Smooth muscle cell of the brain vasculature (primary cell): ENCODE data around the gene EBF3.
"Not testable (repeated sequence)": the region's sequence is repeated elsewhere in the genome, so short reads cannot be mapped to it uniquely, and the experiment has no call there.

Experiments
- DNase-seq: peaks from one replicate; pipeline ENCODE4 v3.0.0-alpha.2; 2012; ENCODE audit warnings: low read depth, low spot score

Gene EBF3

GRCh38 chr10:129929343-129930292 lies 34.5 kb downstream of the EBF3 start:
- DNase-seq = no peak

GRCh38 chr10:129927351-129928120 lies 36.5 kb downstream of the EBF3 start:
- DNase-seq = no peak

- DNase-seq = no peak
Measured at GRCh38 chr10:129926066-129927055, 37.7 kb downstream of the EBF3 start.

- DNase-seq = no peak
Measured at GRCh38 chr10:129924375-129925085, 39.5 kb downstream of the EBF3 start.

DNA sequence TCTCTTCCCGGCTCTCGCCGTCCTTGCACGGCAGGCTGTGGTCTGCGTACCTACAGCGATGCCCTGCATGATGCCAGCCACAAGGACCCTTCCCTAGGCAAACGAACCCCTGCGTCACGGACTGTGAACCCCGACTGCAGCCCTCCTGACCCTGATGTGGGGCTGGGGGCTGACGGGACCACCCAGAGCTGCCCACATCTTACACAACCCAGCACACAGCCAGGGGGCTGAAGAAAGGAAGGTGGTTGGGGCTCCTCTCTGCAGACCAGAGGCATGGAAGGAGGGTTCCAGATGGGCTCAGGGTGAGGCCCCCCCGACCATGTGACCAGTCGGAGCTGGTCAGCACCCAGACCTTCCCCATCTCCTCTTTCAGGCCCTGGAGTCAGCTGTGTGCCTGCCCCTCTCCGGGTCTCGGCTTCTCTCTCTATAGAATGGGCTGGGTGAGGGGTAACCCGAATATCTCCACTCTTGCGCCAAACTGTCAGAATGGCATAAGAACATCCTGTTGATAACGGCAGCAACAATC lies 41.4 kb downstream of the EBF3 start:
- no peak for DNase-seq

GRCh38 chr10:129921801-129922597 lies 42.1 kb downstream of the EBF3 start:
- no peak for DNase-seq

DNA sequence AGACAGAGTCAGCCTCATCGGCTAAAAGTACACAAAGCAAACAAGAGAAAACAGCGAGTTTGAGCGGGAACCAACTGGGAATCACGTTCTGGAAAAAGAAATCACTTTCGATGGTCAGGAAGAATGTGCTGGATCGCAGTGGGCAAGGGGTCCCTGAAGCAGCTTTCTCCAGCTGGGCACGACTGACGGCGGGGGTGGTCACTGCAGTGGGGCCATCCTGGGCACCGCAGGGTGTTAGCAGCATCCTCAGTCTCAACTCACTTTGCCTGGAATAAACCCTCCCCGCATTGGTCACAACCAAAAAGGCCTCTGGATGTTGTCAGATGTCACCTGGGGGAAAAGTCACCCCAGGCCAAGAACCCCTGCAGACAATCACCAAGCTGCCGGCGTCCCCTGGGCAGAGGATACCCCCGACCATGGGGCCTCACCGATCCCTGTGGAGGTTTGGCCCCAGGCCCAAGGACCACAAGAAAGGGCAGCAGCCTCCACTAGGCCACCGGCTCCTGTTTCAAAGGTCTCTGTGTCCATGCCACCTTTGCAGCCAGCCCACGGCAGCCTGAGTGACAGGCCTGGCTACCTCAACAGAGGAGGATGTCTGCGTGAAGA lies 42.9 kb downstream of the EBF3 start:
- no peak for DNase-seq

GRCh38 chr10:129920187-129920586 lies 43.9 kb downstream of the EBF3 start:
- not testable (repeated sequence) for DNase-seq

GRCh38 chr10:129919358-129919757 lies 44.7 kb downstream of the EBF3 start:
- DNase-seq = no peak

DNA sequence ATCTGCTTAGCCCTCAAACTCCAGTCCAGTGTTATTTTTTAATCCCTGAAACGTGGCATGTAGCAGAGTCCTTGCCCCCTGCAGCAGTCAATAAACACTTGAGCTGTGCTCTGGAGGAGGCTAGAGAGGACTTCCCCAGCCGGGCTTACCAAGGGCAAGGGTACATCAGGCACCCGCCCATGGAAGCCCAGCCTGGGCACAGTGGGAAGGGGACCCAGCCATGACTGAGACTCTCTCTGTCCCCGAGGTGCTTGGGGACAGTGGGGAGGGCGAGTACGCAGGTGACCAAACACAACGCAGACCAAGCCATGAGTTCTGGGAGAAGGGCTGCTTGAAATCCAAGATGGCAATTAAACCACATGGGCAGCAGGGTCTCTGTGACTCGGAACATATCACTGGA lies 45.2 kb downstream of the EBF3 start:
- DNase-seq = no peak

DNA sequence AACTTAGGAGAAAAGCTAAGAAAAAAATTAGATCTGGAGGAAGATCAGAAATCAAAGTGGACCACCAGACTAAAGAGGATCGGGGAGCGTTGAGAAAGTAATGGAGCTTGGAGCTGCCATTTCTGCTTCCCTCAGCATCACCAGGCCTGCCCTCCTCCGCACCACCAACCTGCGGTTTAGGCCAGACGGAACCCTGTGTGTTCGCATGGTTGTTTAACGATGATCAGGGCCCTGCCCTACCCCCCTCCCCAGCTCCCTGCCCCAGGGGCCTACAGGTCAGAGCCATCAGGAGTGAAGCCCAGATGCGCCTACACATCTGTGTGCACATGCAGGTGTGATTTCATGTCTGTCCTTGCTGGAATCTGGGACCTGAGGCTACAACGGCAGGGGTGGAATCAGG lies 45.7 kb downstream of the EBF3 start:
- no peak for DNase-seq

DNA sequence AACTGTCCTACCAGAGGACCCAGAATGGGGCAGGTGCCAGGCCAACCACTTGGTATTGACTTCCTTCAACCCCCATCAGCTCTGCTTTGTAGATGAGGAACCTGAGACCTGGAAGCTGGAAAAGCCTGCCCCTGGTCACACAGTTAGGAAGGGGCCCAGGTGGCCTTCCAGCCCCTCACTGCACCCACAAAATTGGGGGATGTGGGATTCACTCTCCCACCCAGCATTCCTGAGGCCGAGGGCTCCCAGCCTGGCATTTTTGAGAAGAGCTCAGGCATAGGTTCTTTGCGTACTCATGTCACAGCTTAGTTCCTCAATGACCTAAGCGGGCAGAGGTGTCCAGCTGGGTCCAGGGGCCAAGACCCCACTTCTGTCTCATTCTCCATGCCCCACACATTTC lies 46.1 kb downstream of the EBF3 start:
- no peak for DNase-seq

DNA sequence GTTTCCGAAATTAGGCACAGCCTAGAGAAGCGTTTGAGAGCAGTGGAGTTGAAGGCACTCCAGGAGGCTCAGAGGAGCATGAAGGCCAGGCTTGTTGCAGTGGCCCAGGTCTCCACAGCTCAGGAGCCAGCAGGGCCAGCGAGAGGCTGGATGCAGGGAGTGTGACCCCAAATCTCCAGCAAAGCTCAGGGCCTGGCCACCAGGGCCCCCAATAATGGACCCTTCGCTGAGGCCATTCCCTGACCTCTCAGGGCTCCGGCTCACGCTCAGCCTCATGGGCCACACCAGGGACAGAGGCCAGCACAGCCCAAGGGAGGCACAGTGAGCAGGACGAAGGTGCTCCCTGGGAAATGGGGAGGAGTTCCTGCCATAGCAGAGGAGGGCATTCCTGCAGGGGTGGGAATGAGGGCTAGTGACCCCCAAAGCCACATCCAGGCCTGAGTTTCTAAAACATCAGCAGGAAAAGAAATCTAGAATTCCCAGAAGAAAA lies 47.5 kb downstream of the EBF3 start:
- no peak for DNase-seq

- DNase-seq = no peak
Measured at GRCh38 chr10:129915526-129916378, 48.3 kb downstream of the EBF3 start.

- no peak for DNase-seq
Measured at GRCh38 chr10:129914960-129915359, 49.1 kb downstream of the EBF3 start.

GRCh38 chr10:129914153-129914855 lies 49.8 kb downstream of the EBF3 start:
- DNase-seq = no peak

GRCh38 chr10:129912986-129913695 lies 50.9 kb downstream of the EBF3 start:
- DNase-seq = no peak
